Astrocyte of the cerebellum (primary cell): Measurements from ENCODE around the gene CNTNAP2.

Experiments used
- DNase-seq: peaks from one replicate; pipeline ENCODE4 v3.0.0-alpha.2; 2011; ENCODE audit warnings: low read depth
- H3K4me3 ChIP-seq: 2 replicates; pipeline ENCODE4 v1.5.1; 2011; ENCODE audit warnings: mild to moderate bottlenecking, low read depth, low read length, moderate library complexity
- in situ Hi-C: cut with HindIII; loops from 2 replicates; pipeline ENCODE4 v1.10.0; 2017; ENCODE audit warnings: low sequenced_read_pairs
- TF ChIP-seq, protein P1 (sequence below): IDR thresholded peaks from 2 replicates; pipeline ENCODE4 v1.5.1; 2012; ENCODE audit warnings: low read length, low read depth, moderate library complexity, mild to moderate bottlenecking; ENCODE audit errors: missing control alignments

The CNTNAP2 gene

DNA sequence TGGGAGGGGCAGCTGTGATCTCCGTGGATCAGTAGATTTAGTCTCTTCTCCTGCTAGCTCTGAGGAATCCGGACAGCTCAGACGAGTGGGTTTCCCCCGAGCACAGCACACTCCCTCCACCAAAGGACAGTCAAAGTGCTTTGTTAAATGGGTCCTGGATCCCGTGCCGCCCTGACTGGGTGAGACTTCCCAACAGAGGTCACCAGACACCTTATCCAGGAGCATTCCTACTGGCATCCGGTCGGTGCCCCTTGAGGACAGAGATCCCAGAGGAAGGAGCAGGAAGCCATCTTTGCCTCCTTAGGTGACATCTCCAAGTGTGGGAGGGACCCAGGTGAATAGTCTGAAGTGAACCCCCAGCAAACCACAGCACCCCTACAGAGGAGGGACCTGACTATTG lies 1148.9 kb downstream of the CNTNAP2 start:
- H3K4me3 ChIP-seq: no peak overlapping the region
- in situ Hi-C loops: no loop called here
- TF ChIP-seq, protein P1, sequence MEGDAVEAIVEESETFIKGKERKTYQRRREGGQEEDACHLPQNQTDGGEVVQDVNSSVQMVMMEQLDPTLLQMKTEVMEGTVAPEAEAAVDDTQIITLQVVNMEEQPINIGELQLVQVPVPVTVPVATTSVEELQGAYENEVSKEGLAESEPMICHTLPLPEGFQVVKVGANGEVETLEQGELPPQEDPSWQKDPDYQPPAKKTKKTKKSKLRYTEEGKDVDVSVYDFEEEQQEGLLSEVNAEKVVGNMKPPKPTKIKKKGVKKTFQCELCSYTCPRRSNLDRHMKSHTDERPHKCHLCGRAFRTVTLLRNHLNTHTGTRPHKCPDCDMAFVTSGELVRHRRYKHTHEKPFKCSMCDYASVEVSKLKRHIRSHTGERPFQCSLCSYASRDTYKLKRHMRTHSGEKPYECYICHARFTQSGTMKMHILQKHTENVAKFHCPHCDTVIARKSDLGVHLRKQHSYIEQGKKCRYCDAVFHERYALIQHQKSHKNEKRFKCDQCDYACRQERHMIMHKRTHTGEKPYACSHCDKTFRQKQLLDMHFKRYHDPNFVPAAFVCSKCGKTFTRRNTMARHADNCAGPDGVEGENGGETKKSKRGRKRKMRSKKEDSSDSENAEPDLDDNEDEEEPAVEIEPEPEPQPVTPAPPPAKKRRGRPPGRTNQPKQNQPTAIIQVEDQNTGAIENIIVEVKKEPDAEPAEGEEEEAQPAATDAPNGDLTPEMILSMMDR: no peak
- no peak for DNase-seq

- TF ChIP-seq, protein P1: no peak
- in situ Hi-C loops: no loop called here
These were observed 1159.5 kb downstream of the CNTNAP2 start for GRCh38 chr7:147276106-147276505.

GRCh38 chr7:147276783-147277370 lies 1160.3 kb downstream of the CNTNAP2 start:
- in situ Hi-C loops: no loop called here
- DNase-seq: no peak
- no peak overlapping the region for H3K4me3 ChIP-seq
- TF ChIP-seq, protein P1: no peak

More at GRCh38 chr7:147276106-147276505, 1159.5 kb downstream of the CNTNAP2 start:
- H3K4me3 ChIP-seq: no peak overlapping the region
- DNase-seq: no peak

DNA sequence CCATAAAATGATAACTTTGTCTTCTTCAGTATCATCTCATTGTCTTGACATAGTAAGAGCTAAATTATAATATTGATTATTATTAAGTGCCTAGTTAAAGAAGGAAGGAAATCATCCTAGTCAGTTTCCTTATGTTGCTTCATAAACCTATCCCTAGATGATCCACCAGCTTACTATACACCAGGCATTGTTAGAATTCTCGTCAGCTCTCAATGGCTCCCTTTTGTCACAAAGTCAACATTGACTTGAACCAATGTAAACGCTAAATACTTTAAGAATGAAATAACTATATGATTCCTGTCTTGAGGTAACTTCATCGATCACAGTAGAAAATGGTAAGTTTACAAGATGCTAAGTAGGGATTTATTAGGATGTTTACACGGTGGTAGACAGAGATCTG lies 1162.9 kb downstream of the CNTNAP2 start:
- in situ Hi-C loops: no loop called here
- no peak overlapping the region for H3K4me3 ChIP-seq
- no peak for DNase-seq
- TF ChIP-seq, protein P1: no peak

DNA sequence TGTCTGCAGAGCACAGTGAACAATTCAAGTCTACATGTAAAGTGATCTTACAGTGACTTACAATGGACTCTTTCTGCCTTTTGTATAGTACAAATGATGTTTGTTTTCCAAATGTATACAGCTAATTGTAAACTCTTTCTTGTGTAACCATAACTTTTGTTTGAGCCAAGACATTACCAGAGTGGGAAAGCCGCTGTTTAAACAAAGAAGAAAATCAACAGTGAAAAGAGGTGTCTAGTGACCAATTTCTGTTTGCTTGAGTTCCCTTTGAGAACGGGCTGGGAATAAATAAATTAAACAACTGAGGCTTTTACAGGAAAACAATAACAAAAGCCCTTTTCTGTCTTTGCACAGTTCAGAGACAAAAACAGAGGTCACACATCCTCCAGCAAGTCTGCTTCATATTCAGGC lies 1163.4 kb downstream of the CNTNAP2 start:
- in situ Hi-C loops: no loop called here
- DNase-seq: no peak
- no peak overlapping the region for H3K4me3 ChIP-seq
- TF ChIP-seq, protein P1: no peak

- no peak overlapping the region for H3K4me3 ChIP-seq
- no peak for DNase-seq
- in situ Hi-C loops: no loop called here
- TF ChIP-seq, protein P1: no peak
These were observed 1165.6 kb downstream of the CNTNAP2 start for GRCh38 chr7:147282204-147282603.
